ENCODE measurements around the gene ID4. TPM values are rescaled to one million over a fixed set of nuclear protein-coding genes. Genes with fewer than 3 reads are reported as not detected.
"Not testable (repeated sequence)": the region's sequence is repeated elsewhere in the genome, so short reads cannot be mapped to it uniquely, and the experiment has no call there.

The ID4 gene
- total RNA-seq, 1 experiment from 2014 or later, result not detected

GRCh38 chr6:19831358-19831757 lies 5.8 kb upstream of the ID4 start:
- no peak for DNase-seq (ENCODE audit: low read depth)

GRCh38 chr6:19833947-19834346 lies 3.2 kb upstream of the ID4 start:
- DNase-seq (ENCODE audit: low read depth), result no peak

GRCh38 chr6:19834858-19835257 lies 2.3 kb upstream of the ID4 start:
- no peak for DNase-seq (ENCODE audit: low read depth)

GRCh38 chr6:19835605-19836004 lies 1.6 kb upstream of the ID4 start:
- DNase-seq (ENCODE audit: low read depth), result no peak

- DNase-seq (ENCODE audit: low read depth), result no peak
Observed at GRCh38 chr6:19837511-19838441, 606 bp downstream of the ID4 start.

- DNase-seq (ENCODE audit: low read depth), result no peak
Observed at GRCh38 chr6:19838442-19839236, 1.5 kb downstream of the ID4 start.

- DNase-seq (ENCODE audit: low read depth), result no peak
Observed at GRCh38 chr6:19839237-19839546, 2.0 kb downstream of the ID4 start.

- DNase-seq (ENCODE audit: low read depth), result no peak
Observed at GRCh38 chr6:19839788-19840187, 2.6 kb downstream of the ID4 start.

GRCh38 chr6:19841181-19841580 lies 4.0 kb downstream of the ID4 start:
- no peak for DNase-seq (ENCODE audit: low read depth)

- no peak for DNase-seq (ENCODE audit: low read depth)
Observed at GRCh38 chr6:19842030-19842615, 5.0 kb downstream of the ID4 start.

GRCh38 chr6:19844689-19845088 lies 7.5 kb downstream of the ID4 start:
- DNase-seq (ENCODE audit: low read depth), result no peak

GRCh38 chr6:19845266-19846041 lies 8.3 kb downstream of the ID4 start:
- DNase-seq (ENCODE audit: low read depth), result peak; percentile 6

GRCh38 chr6:19848465-19849029 lies 11.4 kb downstream of the ID4 start:
- DNase-seq (ENCODE audit: low read depth), result no peak

- DNase-seq (ENCODE audit: low read depth), result no peak
Observed at GRCh38 chr6:19849196-19849595, 12.0 kb downstream of the ID4 start.

GRCh38 chr6:19849755-19850154 lies 12.6 kb downstream of the ID4 start:
- no peak for DNase-seq (ENCODE audit: low read depth)

- DNase-seq (ENCODE audit: low read depth), result peak; percentile 53
Observed at GRCh38 chr6:19851241-19852089, 14.3 kb downstream of the ID4 start.

GRCh38 chr6:19852090-19852457 lies 14.9 kb downstream of the ID4 start:
- no peak for DNase-seq (ENCODE audit: low read depth)

GRCh38 chr6:19852927-19853326 lies 15.8 kb downstream of the ID4 start:
- DNase-seq (ENCODE audit: low read depth), result no peak

- not testable (repeated sequence) for DNase-seq (ENCODE audit: low read depth)
Observed at GRCh38 chr6:19854421-19855015, 17.3 kb downstream of the ID4 start.

- DNase-seq (ENCODE audit: low read depth), result no peak
Observed at GRCh38 chr6:19855536-19855935, 18.4 kb downstream of the ID4 start.

All from LHCN-M2 (cell line).